SK-N-MC (cell line): ENCODE data around the gene ACLY.

ENCODE experiments used
- EZH2 ChIP-seq: fragments of 200-600 bp; sonication (generic); IDR thresholded peaks from one replicate; pipeline ENCODE4 v1.6.1; 2017; ENCODE audit warnings: antibody characterized with exemption
- POLR2AphosphoS5 ChIP-seq: IDR thresholded peaks from 2 replicates; pipeline ENCODE4 v1.6.1; 2012; ENCODE audit warnings: mild to moderate bottlenecking, low read depth, low read length, borderline replicate concordance

DNA sequence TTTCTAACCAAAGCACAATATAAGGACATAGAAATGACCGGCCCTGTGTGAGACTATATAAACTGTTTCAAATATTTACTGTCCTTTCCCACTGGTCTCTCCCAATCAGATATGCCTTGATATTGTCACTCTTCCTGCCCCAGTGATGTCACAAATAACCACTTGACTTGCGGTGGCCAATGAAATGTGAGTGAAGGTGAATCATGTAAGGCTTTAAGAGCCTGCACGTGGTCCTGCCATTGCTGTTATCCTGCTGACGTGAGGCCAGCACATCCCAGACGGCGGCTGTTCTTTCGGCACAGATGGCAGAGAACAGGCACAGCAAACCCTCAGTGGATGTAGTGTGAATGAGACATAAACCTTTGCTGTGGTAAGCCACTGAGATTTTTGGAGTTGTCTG lies 48.1 kb downstream of the ACLY start:
- TF ChIP-seq EZH2 (no peak), POLR2AphosphoS5 (no peak; the same call in 1 of the 2 replicates)
